ENCODE results near the gene PLA2G10.

PLA2G10 gene

DNA sequence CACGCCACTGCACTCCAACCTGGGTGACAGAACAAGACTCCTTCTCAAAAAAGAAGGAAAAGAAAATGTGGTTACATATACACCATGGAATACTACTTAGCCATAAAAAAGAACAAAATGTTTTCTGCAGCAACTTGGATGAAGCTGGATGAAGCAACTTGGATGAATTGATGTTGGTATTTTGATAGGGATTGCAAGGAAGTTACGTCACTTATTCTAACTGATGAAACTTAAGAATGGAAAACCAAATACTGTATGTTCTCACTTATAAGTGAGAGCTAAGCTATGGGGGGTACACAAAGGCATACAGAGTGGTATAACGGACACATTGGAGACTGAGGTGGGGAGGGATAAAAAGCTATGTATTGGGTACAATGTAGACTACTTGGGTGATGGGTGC lies 17.5 kb downstream of the PLA2G10 start:
- TF ChIP-seq POLR2AphosphoS5 (IDR thresholded peaks at IDR 0.05; ENCODE audit: low read depth) = no peak
- no peak for TF ChIP-seq SPI1 (IDR thresholded peaks at IDR 0.05; ENCODE audit: borderline replicate concordance, low read depth)
- TF ChIP-seq, protein P1, sequence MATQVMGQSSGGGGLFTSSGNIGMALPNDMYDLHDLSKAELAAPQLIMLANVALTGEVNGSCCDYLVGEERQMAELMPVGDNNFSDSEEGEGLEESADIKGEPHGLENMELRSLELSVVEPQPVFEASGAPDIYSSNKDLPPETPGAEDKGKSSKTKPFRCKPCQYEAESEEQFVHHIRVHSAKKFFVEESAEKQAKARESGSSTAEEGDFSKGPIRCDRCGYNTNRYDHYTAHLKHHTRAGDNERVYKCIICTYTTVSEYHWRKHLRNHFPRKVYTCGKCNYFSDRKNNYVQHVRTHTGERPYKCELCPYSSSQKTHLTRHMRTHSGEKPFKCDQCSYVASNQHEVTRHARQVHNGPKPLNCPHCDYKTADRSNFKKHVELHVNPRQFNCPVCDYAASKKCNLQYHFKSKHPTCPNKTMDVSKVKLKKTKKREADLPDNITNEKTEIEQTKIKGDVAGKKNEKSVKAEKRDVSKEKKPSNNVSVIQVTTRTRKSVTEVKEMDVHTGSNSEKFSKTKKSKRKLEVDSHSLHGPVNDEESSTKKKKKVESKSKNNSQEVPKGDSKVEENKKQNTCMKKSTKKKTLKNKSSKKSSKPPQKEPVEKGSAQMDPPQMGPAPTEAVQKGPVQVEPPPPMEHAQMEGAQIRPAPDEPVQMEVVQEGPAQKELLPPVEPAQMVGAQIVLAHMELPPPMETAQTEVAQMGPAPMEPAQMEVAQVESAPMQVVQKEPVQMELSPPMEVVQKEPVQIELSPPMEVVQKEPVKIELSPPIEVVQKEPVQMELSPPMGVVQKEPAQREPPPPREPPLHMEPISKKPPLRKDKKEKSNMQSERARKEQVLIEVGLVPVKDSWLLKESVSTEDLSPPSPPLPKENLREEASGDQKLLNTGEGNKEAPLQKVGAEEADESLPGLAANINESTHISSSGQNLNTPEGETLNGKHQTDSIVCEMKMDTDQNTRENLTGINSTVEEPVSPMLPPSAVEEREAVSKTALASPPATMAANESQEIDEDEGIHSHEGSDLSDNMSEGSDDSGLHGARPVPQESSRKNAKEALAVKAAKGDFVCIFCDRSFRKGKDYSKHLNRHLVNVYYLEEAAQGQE (IDR thresholded peaks at IDR 0.05; ENCODE audit: insufficient replicate concordance, low read depth) = no peak
- TF ChIP-seq, protein P2, sequence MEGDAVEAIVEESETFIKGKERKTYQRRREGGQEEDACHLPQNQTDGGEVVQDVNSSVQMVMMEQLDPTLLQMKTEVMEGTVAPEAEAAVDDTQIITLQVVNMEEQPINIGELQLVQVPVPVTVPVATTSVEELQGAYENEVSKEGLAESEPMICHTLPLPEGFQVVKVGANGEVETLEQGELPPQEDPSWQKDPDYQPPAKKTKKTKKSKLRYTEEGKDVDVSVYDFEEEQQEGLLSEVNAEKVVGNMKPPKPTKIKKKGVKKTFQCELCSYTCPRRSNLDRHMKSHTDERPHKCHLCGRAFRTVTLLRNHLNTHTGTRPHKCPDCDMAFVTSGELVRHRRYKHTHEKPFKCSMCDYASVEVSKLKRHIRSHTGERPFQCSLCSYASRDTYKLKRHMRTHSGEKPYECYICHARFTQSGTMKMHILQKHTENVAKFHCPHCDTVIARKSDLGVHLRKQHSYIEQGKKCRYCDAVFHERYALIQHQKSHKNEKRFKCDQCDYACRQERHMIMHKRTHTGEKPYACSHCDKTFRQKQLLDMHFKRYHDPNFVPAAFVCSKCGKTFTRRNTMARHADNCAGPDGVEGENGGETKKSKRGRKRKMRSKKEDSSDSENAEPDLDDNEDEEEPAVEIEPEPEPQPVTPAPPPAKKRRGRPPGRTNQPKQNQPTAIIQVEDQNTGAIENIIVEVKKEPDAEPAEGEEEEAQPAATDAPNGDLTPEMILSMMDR (IDR thresholded peaks at IDR 0.05; ENCODE audit: insufficient read depth, low read length) = no peak
- TF ChIP-seq GABPA (IDR thresholded peaks at IDR 0.05; ENCODE audit: low read depth) = no peak
- Histone ChIP-seq H3K4me3 (replicated peaks; ENCODE audit: insufficient read depth, low read length) (no peak overlapping the region), H3K27me3 (ENCODE audit: insufficient read depth, poor library complexity, severe bottlenecking) (no peaks in the 10 kb centered on the region), H3K27ac (replicated peaks) (no peak overlapping the region)
- no peak for DNase-seq (ENCODE audit: low read depth in 1 of 2, low spot score in 1 of 2)

DNA sequence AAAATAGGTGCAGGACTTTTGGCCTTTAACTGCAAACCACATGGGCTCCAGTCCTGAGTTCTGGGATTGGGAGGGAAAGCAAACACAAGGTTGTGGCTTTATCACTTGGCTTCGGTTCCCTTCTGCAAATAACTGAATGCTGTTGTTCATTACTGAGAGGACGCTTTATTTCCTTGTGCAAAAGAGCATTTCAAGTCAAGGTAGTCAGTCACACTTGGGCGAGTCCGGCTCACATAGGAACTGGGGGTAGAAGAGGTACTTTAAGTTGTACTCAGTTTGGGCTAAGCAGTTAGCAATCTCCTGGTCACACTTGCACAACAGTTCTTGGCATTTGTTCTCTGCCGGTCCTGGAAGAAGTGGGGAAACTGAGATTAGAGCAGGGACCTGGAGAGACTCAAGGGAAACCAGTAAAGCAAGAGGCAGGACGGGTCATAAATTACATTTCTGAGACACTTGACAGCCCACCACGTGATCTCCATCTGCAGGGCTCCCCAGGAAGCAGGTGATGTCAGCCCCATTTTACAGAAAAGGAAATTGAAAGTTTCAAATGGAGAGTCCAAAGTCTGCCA lies 21.6 kb downstream of the PLA2G10 start:
- TF ChIP-seq, protein P2 (IDR thresholded peaks at IDR 0.05; ENCODE audit: insufficient read depth, low read length) = no peak
- TF ChIP-seq GABPA (IDR thresholded peaks at IDR 0.05; ENCODE audit: low read depth) (no peak), SPI1 (IDR thresholded peaks at IDR 0.05; ENCODE audit: borderline replicate concordance, low read depth) (no peak)
- TF ChIP-seq, protein P1 (IDR thresholded peaks at IDR 0.05; ENCODE audit: insufficient replicate concordance, low read depth) = no peak
- Histone ChIP-seq H3K27me3 (ENCODE audit: insufficient read depth, poor library complexity, severe bottlenecking) (no peaks in the 10 kb centered on the region), H3K27ac (replicated peaks) (no peak overlapping the region), H3K4me3 (replicated peaks; ENCODE audit: insufficient read depth, low read length) (no peak overlapping the region)
- DNase-seq (ENCODE audit: low read depth in 1 of 2, low spot score in 1 of 2) = no peak

DNA sequence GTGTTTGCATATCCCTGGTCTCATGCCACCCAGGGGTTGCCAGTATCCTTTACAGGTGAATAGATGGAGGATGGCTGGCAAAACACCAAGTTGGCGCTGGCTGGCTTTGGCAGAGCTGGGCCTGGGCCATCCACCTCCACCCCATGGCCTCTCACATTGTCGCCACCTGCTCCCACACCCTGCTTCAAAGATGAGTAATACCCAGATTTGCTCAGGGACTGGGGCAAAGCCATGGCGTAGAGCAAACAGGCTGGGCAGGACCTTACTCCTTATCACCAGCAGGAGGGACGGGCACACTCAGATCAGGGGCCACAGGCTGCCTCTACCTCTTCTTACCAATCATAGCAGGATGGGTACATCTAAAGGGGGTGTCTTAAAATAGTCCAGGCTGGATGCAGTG lies 24.3 kb downstream of the PLA2G10 start:
- no peak overlapping the region for H3K4me3 ChIP-seq (replicated peaks; ENCODE audit: insufficient read depth, low read length)
- DNase-seq (ENCODE audit: low read depth in 1 of 2, low spot score in 1 of 2) = no peak
- H3K27ac ChIP-seq (replicated peaks) = no peak overlapping the region
- no peaks in the 10 kb centered on the region for H3K27me3 ChIP-seq (ENCODE audit: insufficient read depth, poor library complexity, severe bottlenecking)
- TF ChIP-seq GABPA (IDR thresholded peaks at IDR 0.05; ENCODE audit: low read depth) (no peak), POLR2AphosphoS5 (IDR thresholded peaks at IDR 0.05; ENCODE audit: low read depth) (no peak; the same call in 1 of the 2 replicates), SPI1 (IDR thresholded peaks at IDR 0.05; ENCODE audit: borderline replicate concordance, low read depth) (no peak)
- TF ChIP-seq, protein P2 (IDR thresholded peaks at IDR 0.05; ENCODE audit: insufficient read depth, low read length) = no peak
- TF ChIP-seq, protein P1 (IDR thresholded peaks at IDR 0.05; ENCODE audit: insufficient replicate concordance, low read depth) = no peak

Data from HL-60 (cell line).